DMS 273 (cell line): ENCODE data around the gene C3orf52.

Source experiments
- DNase-seq: peaks from one replicate; lab custom pipeline; 2025; ENCODE audit not compliant: unreplicated experiment; lab: John Stamatoyannopoulos, UW

Gene C3orf52

DNA sequence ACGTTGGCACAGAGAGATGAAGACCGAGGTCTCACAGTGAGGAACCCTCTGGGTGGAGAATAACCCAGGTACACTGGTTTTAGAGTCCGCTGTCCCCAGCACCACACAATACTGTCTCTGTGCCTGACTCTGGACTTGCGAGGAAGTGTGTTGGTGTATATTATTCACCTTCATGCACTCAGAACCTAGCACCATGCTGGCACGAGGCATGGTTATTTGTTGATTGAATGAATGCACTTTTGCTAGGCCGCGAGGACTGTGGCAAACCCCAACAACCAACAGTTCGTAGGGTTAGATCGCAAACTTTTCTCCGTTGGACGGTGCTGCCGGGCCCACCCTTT lies 484 bp upstream of the C3orf52 start:
- no peak for DNase-seq

- DNase-seq = peak; percentile 22
These were observed 811 bp downstream of the C3orf52 start for GRCh38 chr3:112086875-112087524.

DNA sequence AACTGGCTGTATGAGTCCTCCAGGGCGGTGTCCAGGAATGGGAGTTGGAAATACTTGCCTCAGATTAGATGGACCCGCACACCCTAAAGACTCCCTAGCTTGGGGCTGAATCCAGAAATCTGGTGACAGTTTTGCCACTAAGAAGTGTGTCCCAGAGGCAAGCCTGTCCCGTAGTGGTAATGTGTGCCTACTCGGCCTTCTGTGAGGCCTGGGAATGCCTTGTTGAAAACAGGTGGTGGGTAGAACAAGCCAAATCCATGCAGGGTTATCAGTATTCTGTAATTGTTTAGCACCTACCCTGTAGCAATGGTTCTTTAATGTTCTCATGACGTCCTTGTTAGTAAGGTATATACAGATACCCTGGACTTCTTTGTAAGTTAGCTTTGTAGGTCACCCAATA lies 1.6 kb downstream of the C3orf52 start:
- DNase-seq = no peak

DNA sequence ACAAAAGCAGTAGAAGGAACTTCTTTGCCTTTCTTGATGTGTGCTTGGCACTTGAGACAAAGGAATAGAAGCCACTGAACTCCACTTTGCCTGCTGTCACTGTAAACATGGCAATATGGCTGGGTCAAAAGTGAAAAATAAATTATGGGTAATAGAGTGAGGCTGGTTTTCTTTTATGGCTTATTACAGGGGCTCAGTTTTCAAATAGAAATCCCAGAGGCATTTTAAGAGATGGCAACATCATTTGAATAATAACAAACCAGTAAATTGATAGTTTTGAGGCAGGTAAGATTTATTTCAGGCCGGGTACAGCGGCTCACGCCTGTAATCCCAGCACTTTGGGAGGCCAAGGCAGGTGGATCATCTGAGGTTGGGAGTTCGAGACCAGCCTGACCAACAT lies 2.8 kb downstream of the C3orf52 start:
- DNase-seq = no peak

GRCh38 chr3:112089956-112090886 lies 4.0 kb downstream of the C3orf52 start:
- DNase-seq = no peak

GRCh38 chr3:112090887-112091586 lies 4.8 kb downstream of the C3orf52 start:
- no peak for DNase-seq

DNA sequence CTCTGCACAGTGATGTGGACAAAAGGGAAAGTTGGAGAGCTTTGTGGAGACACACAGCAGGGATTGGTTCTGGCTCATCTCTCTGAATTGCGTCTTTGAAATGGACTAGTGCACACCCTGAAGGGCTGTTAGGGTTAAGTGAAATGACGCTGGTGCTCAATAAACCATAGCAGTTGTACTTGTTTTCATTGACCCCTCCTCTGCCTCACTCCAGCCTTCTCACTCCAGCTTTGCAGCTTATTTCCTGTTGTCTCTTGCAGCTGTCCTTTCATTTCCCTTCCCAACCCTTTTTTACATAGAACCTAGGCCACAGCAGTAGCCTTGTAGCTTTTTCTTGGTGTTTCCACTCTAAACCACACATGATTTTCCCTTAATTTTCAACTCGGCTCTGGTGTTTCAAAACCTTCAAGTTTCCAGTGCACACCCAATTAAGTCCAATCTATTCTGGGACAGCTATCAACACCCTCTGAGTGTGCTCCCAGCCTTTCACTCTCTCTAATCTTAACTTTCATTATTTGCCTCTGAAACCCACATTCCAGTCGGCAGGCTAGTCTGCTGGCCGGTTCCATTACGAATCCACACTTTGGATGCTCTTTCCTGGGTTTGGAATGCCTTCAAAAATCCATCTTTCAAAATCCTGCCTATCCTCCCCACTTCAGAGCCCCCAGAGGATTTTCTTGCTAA lies 6.4 kb downstream of the C3orf52 start:
- DNase-seq = no peak

DNA sequence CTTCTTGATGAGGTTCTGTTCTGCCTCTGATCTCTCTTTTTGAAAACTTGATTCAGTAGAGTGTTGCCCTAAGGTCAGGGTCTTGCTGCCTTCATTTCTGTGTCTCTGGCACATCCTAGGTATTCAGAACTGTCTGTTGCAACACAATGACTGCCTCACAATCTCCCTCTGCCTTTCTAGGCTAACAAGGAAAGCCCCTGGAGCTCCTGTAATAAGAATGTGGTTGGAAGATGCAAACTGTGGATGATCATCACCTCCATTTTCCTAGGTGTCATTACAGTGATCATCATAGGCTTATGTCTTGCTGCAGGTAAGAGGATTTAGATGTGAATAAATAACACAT lies 7.0 kb downstream of the C3orf52 start:
- no peak for DNase-seq

- no peak for DNase-seq
These were observed 9.5 kb downstream of the C3orf52 start for GRCh38 chr3:112095731-112096130.

- DNase-seq = no peak
These were observed 10.0 kb downstream of the C3orf52 start for GRCh38 chr3:112096176-112096575.

- peak; percentile 86 for DNase-seq
These were observed 11.2 kb downstream of the C3orf52 start for GRCh38 chr3:112097378-112097777.

GRCh38 chr3:112101916-112102315 lies 15.7 kb downstream of the C3orf52 start:
- DNase-seq = no peak

DNA sequence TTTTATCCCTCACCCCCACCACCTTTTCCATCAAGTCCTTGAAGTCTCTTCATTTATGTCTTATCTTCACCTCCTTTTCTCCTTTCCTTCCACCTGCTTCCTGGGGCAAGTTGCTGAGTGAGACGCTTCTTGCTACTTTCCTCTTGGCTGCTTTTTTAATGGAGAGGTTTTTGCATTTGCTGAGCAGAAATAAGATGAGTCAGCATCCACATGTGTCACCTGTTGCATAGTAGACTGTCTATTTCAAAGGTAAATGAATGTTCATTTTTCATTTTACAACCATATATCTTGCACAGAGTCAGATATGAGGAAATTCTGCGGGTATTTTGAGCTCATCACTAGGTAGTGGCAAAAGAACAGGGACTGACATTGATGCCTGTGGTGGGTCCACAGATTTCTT lies 18.6 kb downstream of the C3orf52 start:
- DNase-seq = no peak

DNA sequence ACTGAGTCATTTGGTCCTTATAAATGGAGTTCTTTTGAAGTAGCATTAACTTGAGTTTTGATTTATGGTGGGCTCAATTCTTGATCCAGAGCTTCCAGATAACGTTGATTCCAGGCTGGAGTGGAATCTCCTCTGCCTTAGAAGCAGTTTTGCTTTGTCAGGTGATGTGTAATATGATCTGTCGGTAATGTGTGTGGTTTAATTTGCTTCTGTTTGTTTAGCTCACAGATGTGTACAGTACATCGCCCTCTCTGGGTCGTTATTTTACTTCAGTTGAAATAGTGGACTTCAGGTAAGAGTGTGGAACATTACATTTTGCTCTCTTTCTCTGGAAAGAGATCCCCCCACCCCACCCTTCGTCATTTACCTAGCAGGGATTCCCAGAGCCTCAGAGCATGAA lies 23.1 kb downstream of the C3orf52 start:
- DNase-seq = no peak

- DNase-seq = peak; percentile 85
These were observed 25.7 kb downstream of the C3orf52 start for GRCh38 chr3:112111785-112112402.

GRCh38 chr3:112114576-112115160 lies 28.5 kb downstream of the C3orf52 start:
- DNase-seq = no peak

- no peak for DNase-seq
These were observed 29.1 kb downstream of the C3orf52 start for GRCh38 chr3:112115161-112115739.

GRCh38 chr3:112115806-112116383 lies 29.7 kb downstream of the C3orf52 start:
- no peak for DNase-seq

- no peak for DNase-seq
These were observed 30.6 kb downstream of the C3orf52 start for GRCh38 chr3:112116748-112117186.

DNA sequence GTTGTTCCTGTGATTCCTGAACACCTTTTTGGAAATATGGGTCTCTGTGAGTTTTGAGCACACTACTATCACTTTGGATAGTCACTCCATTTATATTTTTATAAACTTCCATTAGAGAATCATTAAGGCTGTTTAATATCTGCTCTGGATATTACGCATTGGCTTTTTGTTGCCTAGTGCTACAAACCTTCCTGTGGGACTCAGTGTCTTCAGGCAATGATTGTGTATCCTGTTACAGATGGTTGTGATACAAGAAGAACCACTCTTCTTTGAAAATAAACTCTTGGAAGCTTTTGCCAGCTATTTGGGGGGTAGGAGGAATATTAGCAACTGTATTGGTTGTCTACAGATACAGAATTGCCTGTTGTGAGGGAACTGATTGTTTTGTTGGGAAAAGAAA lies 31.2 kb downstream of the C3orf52 start:
- DNase-seq = no peak
